ENCODE results near the gene TUSC2.
A peak's percentile ranks its signal among the peaks of the same experiment; 100 is the strongest.

TUSC2 gene

DNA sequence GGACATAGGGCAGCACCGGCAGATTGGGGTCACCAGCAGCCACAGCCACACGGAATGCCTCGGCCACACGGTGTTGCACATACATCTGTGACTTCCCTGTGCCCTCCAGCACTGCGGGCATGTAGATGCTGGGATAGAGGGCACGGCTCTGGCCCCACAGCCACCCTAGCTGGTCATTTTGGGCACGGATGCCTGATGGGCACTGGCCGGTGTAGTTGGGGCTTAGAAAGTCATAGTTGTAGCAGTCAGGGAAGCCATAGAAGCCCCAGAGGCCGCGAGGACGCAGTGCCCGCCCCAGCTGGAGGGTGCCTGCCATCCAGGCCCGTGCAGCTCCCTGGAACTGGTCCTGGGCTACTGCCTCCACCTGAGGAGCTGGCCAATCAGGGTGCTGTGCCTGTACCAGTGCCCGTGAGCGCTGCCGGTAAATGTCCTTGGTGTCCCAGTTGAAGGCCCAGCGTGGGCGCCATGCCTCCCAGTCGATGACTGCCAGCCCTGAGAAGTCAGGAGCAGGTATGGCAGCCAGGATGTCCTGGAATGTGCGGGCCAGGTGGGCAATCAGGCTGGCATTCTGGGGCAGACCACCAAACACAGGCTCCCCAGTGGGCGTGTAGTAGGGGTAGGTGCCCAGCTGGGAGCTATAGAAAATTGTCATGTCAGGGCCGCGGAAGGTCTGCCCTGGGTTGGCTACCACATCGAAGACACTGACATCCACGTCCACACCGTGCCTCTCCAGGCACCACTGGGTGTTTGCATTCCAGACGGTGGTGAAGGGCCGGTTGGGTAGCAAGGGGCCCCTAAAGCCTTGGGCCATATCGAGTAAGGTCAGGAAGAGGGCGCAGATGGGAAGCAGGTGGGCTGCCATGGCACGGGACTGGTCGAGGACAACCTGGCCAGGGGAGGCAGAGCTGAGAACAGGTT lies 25.7 kb downstream of the TUSC2 start:
- H3K27ac ChIP-seq (ENCODE audit: insufficient read depth, low read length, poor library complexity, severe bottlenecking): no peak overlapping the region
- no peaks in the 10 kb centered on the region for H3K36me3 ChIP-seq (ENCODE audit: control insufficient read depth, insufficient read depth, low read length)
- no peak overlapping the region for H3K4me3 ChIP-seq (ENCODE audit: insufficient read depth, low read depth, low read length, poor library complexity, severe bottlenecking)
- H3K4me1 ChIP-seq (ENCODE audit: control insufficient read depth, insufficient read depth, low read length, poor library complexity, severe bottlenecking): peaks cover 22% of the 10 kb centered on the region
- no peaks in the 10 kb centered on the region for H3K27me3 ChIP-seq (replicated peaks; ENCODE audit: control insufficient read depth, insufficient read depth, low read length, poor library complexity, severe bottlenecking)
- no peak for DNase-seq
- no peaks in the 10 kb centered on the region for H3K9me3 ChIP-seq (ENCODE audit: control insufficient read depth, low read length)

GRCh38 chr3:50300681-50301254 lies 27.3 kb downstream of the TUSC2 start:
- DNase-seq: no peak
- H3K27ac ChIP-seq (ENCODE audit: insufficient read depth, low read length, poor library complexity, severe bottlenecking): no peak overlapping the region
- H3K36me3 ChIP-seq (ENCODE audit: control insufficient read depth, insufficient read depth, low read length): no peaks in the 10 kb centered on the region
- no peak overlapping the region for H3K4me3 ChIP-seq (ENCODE audit: insufficient read depth, low read depth, low read length, poor library complexity, severe bottlenecking)
- H3K27me3 ChIP-seq (replicated peaks; ENCODE audit: control insufficient read depth, insufficient read depth, low read length, poor library complexity, severe bottlenecking): no peaks in the 10 kb centered on the region
- peaks cover 22% of the 10 kb centered on the region for H3K4me1 ChIP-seq (ENCODE audit: control insufficient read depth, insufficient read depth, low read length, poor library complexity, severe bottlenecking)
- H3K9me3 ChIP-seq (ENCODE audit: control insufficient read depth, low read length): no peaks in the 10 kb centered on the region

- H3K27ac ChIP-seq (ENCODE audit: insufficient read depth, low read length, poor library complexity, severe bottlenecking): peak overlapping the region; percentile 90
- H3K9me3 ChIP-seq (ENCODE audit: control insufficient read depth, low read length): no peaks in the 10 kb centered on the region
- no peak for DNase-seq
- peaks cover 22% of the 10 kb centered on the region for H3K4me1 ChIP-seq (ENCODE audit: control insufficient read depth, insufficient read depth, low read length, poor library complexity, severe bottlenecking)
- no peaks in the 10 kb centered on the region for H3K36me3 ChIP-seq (ENCODE audit: control insufficient read depth, insufficient read depth, low read length)
- no peaks in the 10 kb centered on the region for H3K27me3 ChIP-seq (replicated peaks; ENCODE audit: control insufficient read depth, insufficient read depth, low read length, poor library complexity, severe bottlenecking)
- H3K4me3 ChIP-seq (ENCODE audit: insufficient read depth, low read depth, low read length, poor library complexity, severe bottlenecking): peak overlapping the region; percentile 58
Observed at GRCh38 chr3:50299929-50300680, 27.9 kb downstream of the TUSC2 start.

GRCh38 chr3:50299638-50299928 lies 28.4 kb downstream of the TUSC2 start:
- H3K27ac ChIP-seq (ENCODE audit: insufficient read depth, low read length, poor library complexity, severe bottlenecking): peak overlapping the region; percentile 90
- DNase-seq: no peak

GRCh38 chr3:50298836-50299637 lies 29.0 kb downstream of the TUSC2 start, which contains the start of the genes HYAL3 and NAA80:
HYAL3 (minus strand) TSS chr3:50299405; CDS start chr3:50295602, 3,803 bp downstream.
NAA80 (minus strand) TSS chr3:50299405; CDS start chr3:50297463, 1,942 bp downstream.
- H3K4me1 ChIP-seq (ENCODE audit: control insufficient read depth, insufficient read depth, low read length, poor library complexity, severe bottlenecking): peaks cover 22% of the 10 kb centered on the region
- no peaks in the 10 kb centered on the region for H3K36me3 ChIP-seq (ENCODE audit: control insufficient read depth, insufficient read depth, low read length)
- H3K27me3 ChIP-seq (replicated peaks; ENCODE audit: control insufficient read depth, insufficient read depth, low read length, poor library complexity, severe bottlenecking): no peaks in the 10 kb centered on the region
- H3K9me3 ChIP-seq (ENCODE audit: control insufficient read depth, low read length): no peaks in the 10 kb centered on the region
- peak; percentile 99 for DNase-seq
- H3K27ac ChIP-seq (ENCODE audit: insufficient read depth, low read length, poor library complexity, severe bottlenecking): peak within 1 kb of the TSS; percentile 90
- H3K4me3 ChIP-seq (ENCODE audit: insufficient read depth, low read depth, low read length, poor library complexity, severe bottlenecking): peak within 1 kb of the TSS; percentile 67

More at GRCh38 chr3:50299638-50299928, 28.4 kb downstream of the TUSC2 start:
- H3K9me3 ChIP-seq (ENCODE audit: control insufficient read depth, low read length): no peaks in the 10 kb centered on the region
- H3K4me3 ChIP-seq (ENCODE audit: insufficient read depth, low read depth, low read length, poor library complexity, severe bottlenecking): peak overlapping the region; percentile 58
- H3K36me3 ChIP-seq (ENCODE audit: control insufficient read depth, insufficient read depth, low read length): no peaks in the 10 kb centered on the region
- no peaks in the 10 kb centered on the region for H3K27me3 ChIP-seq (replicated peaks; ENCODE audit: control insufficient read depth, insufficient read depth, low read length, poor library complexity, severe bottlenecking)
- peaks cover 22% of the 10 kb centered on the region for H3K4me1 ChIP-seq (ENCODE audit: control insufficient read depth, insufficient read depth, low read length, poor library complexity, severe bottlenecking)

DNA sequence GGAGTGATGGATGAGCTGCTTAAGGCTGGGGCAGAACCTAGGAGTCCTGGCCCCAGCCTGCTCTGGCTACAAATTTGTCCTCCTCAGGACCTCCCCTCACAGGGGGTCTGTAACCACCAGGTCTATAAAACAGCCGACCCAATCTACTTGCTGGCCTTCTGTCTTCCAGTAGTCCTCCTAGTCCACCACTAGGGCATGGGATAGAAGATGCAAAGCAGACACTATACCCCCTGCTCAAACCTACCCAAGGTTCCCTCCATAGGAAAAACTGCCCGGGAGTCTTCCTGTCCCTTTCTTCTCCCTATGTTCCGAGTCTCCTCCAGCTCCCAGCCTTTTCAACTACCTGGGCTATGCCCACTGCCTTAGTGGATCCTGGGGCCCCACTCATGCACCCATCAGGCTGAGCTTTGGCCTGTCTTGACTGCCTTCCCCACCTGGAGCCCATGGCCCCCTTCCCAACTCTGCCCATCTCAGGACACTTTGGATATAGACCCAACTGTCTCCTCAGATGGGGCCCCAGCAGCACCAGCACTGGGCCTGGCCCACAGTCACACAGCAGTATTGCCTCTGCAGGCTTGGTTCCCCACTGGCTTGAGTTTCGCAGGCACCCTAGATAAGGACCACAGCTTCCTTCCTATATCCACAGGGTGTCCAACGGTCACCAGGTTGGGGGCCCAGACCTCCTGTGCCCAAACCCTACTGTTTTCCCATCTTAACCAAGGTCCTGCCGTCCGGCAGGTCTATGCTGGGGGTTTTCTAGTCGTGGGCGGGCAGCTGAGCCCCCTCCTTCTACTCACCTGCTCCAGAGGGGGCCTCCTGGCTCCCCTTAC lies 29.9 kb downstream of the TUSC2 start:
- Histone ChIP-seq H3K36me3 (ENCODE audit: control insufficient read depth, insufficient read depth, low read length) (no peaks in the 10 kb centered on the region), H3K27ac (ENCODE audit: insufficient read depth, low read length, poor library complexity, severe bottlenecking) (peak overlapping the region; percentile 90), H3K9me3 (ENCODE audit: control insufficient read depth, low read length) (no peaks in the 10 kb centered on the region), H3K4me1 (ENCODE audit: control insufficient read depth, insufficient read depth, low read length, poor library complexity, severe bottlenecking) (peaks cover 23% of the 10 kb centered on the region), H3K27me3 (replicated peaks; ENCODE audit: control insufficient read depth, insufficient read depth, low read length, poor library complexity, severe bottlenecking) (no peaks in the 10 kb centered on the region), H3K4me3 (ENCODE audit: insufficient read depth, low read depth, low read length, poor library complexity, severe bottlenecking) (peak overlapping the region; percentile 67)
- DNase-seq: no peak

GRCh38 chr3:50297384-50297775 lies 30.6 kb downstream of the TUSC2 start:
- no peak for DNase-seq
- H3K9me3 ChIP-seq (ENCODE audit: control insufficient read depth, low read length): no peaks in the 10 kb centered on the region
- no peaks in the 10 kb centered on the region for H3K36me3 ChIP-seq (ENCODE audit: control insufficient read depth, insufficient read depth, low read length)
- H3K4me1 ChIP-seq (ENCODE audit: control insufficient read depth, insufficient read depth, low read length, poor library complexity, severe bottlenecking): peaks cover 30% of the 10 kb centered on the region
- no peak overlapping the region for H3K4me3 ChIP-seq (ENCODE audit: insufficient read depth, low read depth, low read length, poor library complexity, severe bottlenecking)
- H3K27me3 ChIP-seq (replicated peaks; ENCODE audit: control insufficient read depth, insufficient read depth, low read length, poor library complexity, severe bottlenecking): no peaks in the 10 kb centered on the region
- H3K27ac ChIP-seq (ENCODE audit: insufficient read depth, low read length, poor library complexity, severe bottlenecking): peak overlapping the region; percentile 4

- no peaks in the 10 kb centered on the region for H3K27me3 ChIP-seq (replicated peaks; ENCODE audit: control insufficient read depth, insufficient read depth, low read length, poor library complexity, severe bottlenecking)
- no peak for DNase-seq
- no peak overlapping the region for H3K4me3 ChIP-seq (ENCODE audit: insufficient read depth, low read depth, low read length, poor library complexity, severe bottlenecking)
- H3K4me1 ChIP-seq (ENCODE audit: control insufficient read depth, insufficient read depth, low read length, poor library complexity, severe bottlenecking): peaks cover 31% of the 10 kb centered on the region
- no peaks in the 10 kb centered on the region for H3K9me3 ChIP-seq (ENCODE audit: control insufficient read depth, low read length)
- no peaks in the 10 kb centered on the region for H3K36me3 ChIP-seq (ENCODE audit: control insufficient read depth, insufficient read depth, low read length)
- no peak overlapping the region for H3K27ac ChIP-seq (ENCODE audit: insufficient read depth, low read length, poor library complexity, severe bottlenecking)
Observed at GRCh38 chr3:50296721-50297383, 31.2 kb downstream of the TUSC2 start.
